Mesothelial cell of epicardium (in vitro differentiated cells): ENCODE measurements around the gene KRT13. TPM values are rescaled to one million over a fixed set of nuclear protein-coding genes. Genes with fewer than 3 reads are reported as not detected.

Source experiments
- DNase-seq, 2 experiments: peaks; one replicate each; pipeline ENCODE4 v3.0.0; 2021; ENCODE audit warnings: low spot score in 2 of 2; ENCODE audit not compliant: unreplicated experiment in 2 of 2
- H3K27ac Mint-ChIP-seq: 2 replicates; pipeline ENCODE4 v1.8.0; 2021; ENCODE audit warnings: mixed read lengths
- H3K27me3 Mint-ChIP-seq: 2 replicates; pipeline ENCODE4 v1.8.0; 2021; ENCODE audit warnings: low read depth, mixed read lengths
- H3K36me3 Mint-ChIP-seq: 2 replicates; pipeline ENCODE4 v1.8.0; 2021; ENCODE audit warnings: mixed read lengths
- H3K4me1 Mint-ChIP-seq: 2 replicates; pipeline ENCODE4 v1.8.0; 2021; ENCODE audit warnings: mixed read lengths
- H3K4me3 Mint-ChIP-seq: 2 replicates; pipeline ENCODE4 v1.8.0; 2021; ENCODE audit warnings: mild to moderate bottlenecking, moderate library complexity, mixed read lengths
- H3K9me3 Mint-ChIP-seq: 2 replicates; pipeline ENCODE4 v1.8.0; 2021; ENCODE audit warnings: mixed read lengths
- CTCF ChIP-seq: fragments of 200-600 bp; sonication (generic); IDR thresholded peaks from one replicate; pipeline ENCODE4 v1.5.0; 2021; ENCODE audit warnings: antibody characterized with exemption; ENCODE audit not compliant: unreplicated experiment
- microRNA-seq: library from miRNA; unstranded; fragments of <30 nt; microRNA quantifications from one replicate; pipeline ENCODE4 v1.2.0, GENCODE V29; 2021; ENCODE audit warnings: inconsistent platforms, mixed read lengths
- total RNA-seq: library from RNA; stranded (reverse); gene quantifications from 3 replicates; pipeline ENCODE4 v1.2.1, GENCODE V29; 2021

Gene KRT13
- total RNA-seq, 1 donor from 2014 or later, result 5.3 TPM

GRCh38 chr17:41453066-41453465, 52.3 kb downstream of the KRT13 start:
- no peak overlapping the region for H3K4me3 Mint-ChIP-seq

GRCh38 chr17:41452281-41452680, 53.1 kb downstream of the KRT13 start:
- Mint-ChIP-seq H3K4me1 (peaks cover 1% of the 10 kb centered on the region), H3K4me3 (no peak overlapping the region), H3K36me3 (peaks cover 6% of the 10 kb centered on the region), H3K27ac (no peak overlapping the region), H3K27me3 (no peaks in the 10 kb centered on the region), H3K9me3 (peaks cover 14% of the 10 kb centered on the region)
- no peak for DNase-seq
- TF ChIP-seq CTCF, result no peak

More at GRCh38 chr17:41453066-41453465, 52.3 kb downstream of the KRT13 start:
- H3K36me3 Mint-ChIP-seq, result peaks cover 6% of the 10 kb centered on the region
- peaks cover 14% of the 10 kb centered on the region for H3K9me3 Mint-ChIP-seq
- no peak overlapping the region for H3K27ac Mint-ChIP-seq
- no peaks in the 10 kb centered on the region for H3K27me3 Mint-ChIP-seq
- no peak for DNase-seq
- H3K4me1 Mint-ChIP-seq, result peaks cover 9% of the 10 kb centered on the region
- TF ChIP-seq CTCF, result no peak

DNA sequence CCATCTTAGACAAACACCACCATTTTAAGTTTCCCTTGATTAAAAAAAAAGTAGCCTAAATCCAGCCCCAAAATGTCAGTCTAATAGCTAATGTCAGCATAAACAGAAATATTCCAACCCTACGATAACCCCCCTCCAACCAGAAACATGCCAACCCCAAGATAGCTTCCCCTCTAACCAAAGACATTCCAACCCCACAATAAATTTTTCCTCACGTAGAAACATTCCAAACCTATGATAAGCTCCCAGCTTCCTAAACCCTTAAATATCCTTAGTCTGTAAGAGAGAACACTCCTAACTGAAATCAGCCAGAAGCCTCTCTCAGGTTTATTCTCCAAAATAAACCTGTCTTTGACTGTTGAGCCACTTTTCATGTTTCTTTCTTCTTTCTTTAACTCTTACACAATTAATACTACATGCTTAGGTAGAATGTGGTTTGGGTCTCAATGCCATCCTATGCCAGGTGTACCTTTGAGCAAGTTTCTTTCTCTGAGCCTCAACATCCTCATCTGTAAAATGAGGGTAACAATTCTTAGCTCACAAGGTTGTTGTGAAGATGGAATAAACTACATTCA, 54.2 kb downstream of the KRT13 start:
- DNase-seq, result no peak
- peaks cover 14% of the 10 kb centered on the region for H3K9me3 Mint-ChIP-seq
- H3K4me3 Mint-ChIP-seq, result no peak overlapping the region
- peaks cover 2% of the 10 kb centered on the region for H3K4me1 Mint-ChIP-seq
- H3K36me3 Mint-ChIP-seq, result peaks cover 6% of the 10 kb centered on the region
- no peaks in the 10 kb centered on the region for H3K27me3 Mint-ChIP-seq
- H3K27ac Mint-ChIP-seq, result no peak overlapping the region
- TF ChIP-seq CTCF, result no peak

Small RNA genes lying within 50 kb of the gene (microRNA-seq; reads per million reads assigned to microRNA genes)
- not detected for gene MIR6510

Other genes starting within 250 kb of the KRT13 start
- gene KRTAP9-6, start 240.2 kb downstream of the KRT13 start, total RNA-seq, result not detected in 3 replicates
- gene KRTAP9-7, start 229.9 kb downstream of the KRT13 start, total RNA-seq, result not detected in 3 replicates
- not detected in 3 replicates for gene KRTAP29-1, start 202.8 kb downstream of the KRT13 start, total RNA-seq
- gene KRTAP16-1, start 196.3 kb downstream of the KRT13 start, total RNA-seq, result not detected in 3 replicates
- not detected in 3 replicates for gene KRTAP17-1, start 189.9 kb downstream of the KRT13 start, total RNA-seq
- not detected in 3 replicates for gene KRT33A, start 154.8 kb downstream of the KRT13 start, total RNA-seq
- not detected in 3 replicates for gene KRT33B, start 135.8 kb downstream of the KRT13 start, total RNA-seq
- not detected in 3 replicates for gene KRT34, start 123.3 kb downstream of the KRT13 start, total RNA-seq
- gene KRT31, start 108.0 kb downstream of the KRT13 start, total RNA-seq, result not detected in 3 replicates
- gene KRT37, start 81.0 kb downstream of the KRT13 start, total RNA-seq, result not detected in 3 replicates
- not detected in 3 replicates for gene KRT38, start 64.6 kb downstream of the KRT13 start, total RNA-seq
- gene KRT32, start 38.2 kb downstream of the KRT13 start, total RNA-seq, result not detected in 3 replicates
- gene KRT35, start 24.5 kb downstream of the KRT13 start, total RNA-seq, result not detected in 3 replicates
- not detected in 3 replicates for gene KRT36, start 15.7 kb downstream of the KRT13 start, total RNA-seq
- 8.5 to 10.2 TPM (median 8.7 TPM) in 3 replicates for gene KRT15, start 13.3 kb upstream of the KRT13 start, total RNA-seq
- gene KRT19, start 22.7 kb upstream of the KRT13 start, total RNA-seq, result 366 to 377 TPM (median 368 TPM) in 3 replicates
- not detected in 3 replicates for gene KRT9, start 66.4 kb upstream of the KRT13 start, total RNA-seq
- gene KRT14, start 81.3 kb upstream of the KRT13 start, total RNA-seq, result 0.45 TPM in 1 of 3 replicates, not detected in the others
- 0.40 to 0.79 TPM (median 0.40 TPM) in 3 replicates for gene KRT16, start 107.2 kb upstream of the KRT13 start, total RNA-seq
- gene KRT17, start 119.0 kb upstream of the KRT13 start, total RNA-seq, result 221 to 238 TPM (median 232 TPM) in 3 replicates
- 600 to 610 TPM (median 606 TPM) in 3 replicates for gene EIF1, start 183.3 kb upstream of the KRT13 start, total RNA-seq
- not detected in 3 replicates for gene GAST, start 206.7 kb upstream of the KRT13 start, total RNA-seq
- gene HAP1, start 229.0 kb upstream of the KRT13 start, total RNA-seq, result 0.44 to 0.66 TPM (median 0.45 TPM) in 3 replicates